HG02763 (cell line): Measurements from ENCODE around the gene DYNAP.
A peak's percentile ranks its signal among the peaks of the same experiment; 100 is the strongest.

Experiments
- ATAC-seq: cut with Tn5 transposase; IDR thresholded peaks from one replicate; pipeline ENCODE4 v1.9.1; 2021; ENCODE audit warnings: mild to moderate bottlenecking, moderate library complexity; ENCODE audit not compliant: unreplicated experiment

The DYNAP gene

GRCh38 chr18:54590945-54591344 is at the start of gene DYNAP:
TSS of gene DYNAP (plus strand) at chr18:54591245. CDS start at chr18:54591283, 38 bp downstream.
- no peak for ATAC-seq

- ATAC-seq: no peak
Observed at GRCh38 chr18:54551590-54551989, 39.5 kb upstream of the DYNAP start.

- ATAC-seq: no peak
Observed at GRCh38 chr18:54555286-54555685, 35.8 kb upstream of the DYNAP start.

- no peak for ATAC-seq
Observed at GRCh38 chr18:54555996-54556395, 35.0 kb upstream of the DYNAP start.

- no peak for ATAC-seq
Observed at GRCh38 chr18:54557958-54558357, 33.1 kb upstream of the DYNAP start.

- ATAC-seq: no peak
Observed at GRCh38 chr18:54558609-54559585, 32.1 kb upstream of the DYNAP start.

- ATAC-seq: no peak
Observed at GRCh38 chr18:54561706-54562267, 29.3 kb upstream of the DYNAP start.

GRCh38 chr18:54580202-54580729 is 10.8 kb upstream of the DYNAP start:
- no peak for ATAC-seq

GRCh38 chr18:54584065-54584464 is 7.0 kb upstream of the DYNAP start:
- no peak for ATAC-seq

GRCh38 chr18:54585743-54586142 is 5.3 kb upstream of the DYNAP start:
- no peak for ATAC-seq

- no peak for ATAC-seq
Observed at GRCh38 chr18:54604211-54604610, 13.2 kb downstream of the DYNAP start.

GRCh38 chr18:54606835-54607212 is 15.8 kb downstream of the DYNAP start:
- ATAC-seq: no peak

- ATAC-seq: no peak
Observed at GRCh38 chr18:54607213-54608027, 16.4 kb downstream of the DYNAP start.

- no peak for ATAC-seq
Observed at GRCh38 chr18:54608028-54608642, 17.1 kb downstream of the DYNAP start.

GRCh38 chr18:54611816-54612215 is 20.8 kb downstream of the DYNAP start:
- ATAC-seq: no peak

GRCh38 chr18:54612237-54612636 is 21.2 kb downstream of the DYNAP start:
- ATAC-seq: no peak

GRCh38 chr18:54613174-54613573 is 22.1 kb downstream of the DYNAP start:
- no peak for ATAC-seq

GRCh38 chr18:54616220-54616848 is 25.3 kb downstream of the DYNAP start:
- peak; percentile 84 for ATAC-seq

GRCh38 chr18:54622084-54622483 is 31.0 kb downstream of the DYNAP start:
- no peak for ATAC-seq

GRCh38 chr18:54626779-54627178 is 35.7 kb downstream of the DYNAP start:
- ATAC-seq: no peak
